Right lobe of liver (tissue), 6 donors: ENCODE results near the gene KIAA0825. TPM values are rescaled to one million over a fixed set of nuclear protein-coding genes. Genes with fewer than 3 reads are reported as not detected.

Experiments
- ATAC-seq, 4 donors: fragments of 200-7000 bp; cut with Tn5 transposase; one replicate each; pipeline ENCODE4 v1.9.1; 2020; ENCODE audit warnings: mild to moderate bottlenecking in 4 of 4, moderate library complexity in 4 of 4
- DNase-seq, 3 donors: peaks; one replicate each; pipeline ENCODE4 v3.0.0-alpha.2; 2020
- H3K27ac ChIP-seq, 3 donors: fragments of 200-600 bp; one replicate each; pipeline ENCODE4 v1.8.0; 2022
- H3K27me3 ChIP-seq, 2 donors: fragments of 200-600 bp; one replicate each; pipeline ENCODE4 v1.8.0; 2022
- H3K36me3 ChIP-seq, 4 donors: fragments of 200-600 bp; sonication (generic) in 1 of 4; one replicate each; pipeline versions ENCODE4 v1.5.1 to v1.8.0; 2017 to 2022; ENCODE audit warnings: control low read depth in 1 of 4
- H3K4me1 ChIP-seq, 4 donors: fragments of 200-600 bp; sonication (generic) in 1 of 4; one replicate each; pipeline versions ENCODE4 v1.5.1 to v1.8.0; 2017 to 2022; ENCODE audit warnings: control low read depth in 1 of 4
- H3K4me3 ChIP-seq, 3 donors: fragments of 200-600 bp; one replicate each; pipeline ENCODE4 v1.8.0; 2022
- H3K9me3 ChIP-seq, 4 donors: fragments of 200-600 bp; sonication (generic) in 1 of 4; one replicate each; pipeline versions ENCODE4 v1.5.1 to v1.8.0; 2017 to 2022; ENCODE audit warnings: control low read depth in 1 of 4
- CTCF ChIP-seq, 4 donors: fragments of 200-600 bp in 3 of 4; fragments of 450-650 bp in 1 of 4; IDR thresholded peaks; one replicate each; pipeline versions ENCODE4 v1.5.1 to v1.8.0; 2016 to 2022; ENCODE audit warnings: antibody characterized with exemption in 4 of 4, mild to moderate bottlenecking in 2 of 4
- POLR2A ChIP-seq: fragments of 450-650 bp; IDR thresholded peaks from one replicate; pipeline ENCODE4 v1.6.1; 2017; ENCODE audit warnings: antibody characterized with exemption, mild to moderate bottlenecking
- WGBS: methylation state at CpG from one replicate; pipeline ENCODE4 v1.1.6; 2018; ENCODE audit warnings: low coverage, low lambda C conversion rate; ENCODE audit not compliant: insufficient coverage; ENCODE audit errors: missing lambda C conversion rate; 5-methylcytosine and 5-hydroxymethylcytosine counted together
- intact Hi-C, 2 donors: fragments of 100-400 bp; cut with DNase I; formaldehyde crosslinking; loops; one replicate each; pipeline versions ENCODE4 v1.11.2 to v1.14.1; 2022
- total RNA-seq, 6 experiments: library from RNA; depleted of rRNA in 2 of 6; stranded (reverse); fragments of >200 nt in 2 of 6; fragmentation: NEBNext Ultra II Directional in 3 of 6; extraction: Animal tissue kit (Norgen Biotek cat#: 25700) in 3 of 6; gene quantifications; one replicate each; pipeline versions ENCODE4 v1.1.0 to v1.2.4, GENCODE V29; 2016 to 2023
- donor health status: DM: no; HTN: yes; CAD: no.
- donor health status: DM: no; HTN: no; CAD: no.
- donor health status: DM: no; HTN: no; CAD: no.
- donor health status: DM: no; HTN: yes; CAD: no.
- donor health status: DM: no; HTN: yes; CAD: no.

The KIAA0825 gene
- total RNA-seq, 6 experiments from 2014 or later = 0.86 to 3.2 (median 1.7) TPM

DNA sequence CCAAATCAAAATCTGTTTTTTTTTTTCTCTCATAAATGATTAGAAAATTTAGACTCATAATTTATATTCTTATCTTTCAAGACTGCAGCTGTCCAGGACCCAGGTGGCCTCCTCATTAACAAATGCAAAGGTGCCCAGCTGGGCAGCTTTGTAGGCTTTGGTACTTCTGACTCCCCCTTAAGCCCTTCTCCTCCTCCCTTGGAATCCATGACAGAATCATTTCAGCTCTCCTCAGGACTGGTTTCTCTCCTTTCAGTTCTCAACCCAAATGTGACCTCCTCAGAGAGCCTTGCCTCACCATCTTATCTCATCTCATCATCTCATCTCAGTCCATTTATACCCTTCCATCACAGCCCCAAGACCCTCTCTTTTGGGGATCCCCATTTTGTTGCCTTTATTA, 221.7 kb downstream of the KIAA0825 start:
- H3K4me1 ChIP-seq = no peaks in the 10 kb centered on the region
- ATAC-seq = no peak

DNA sequence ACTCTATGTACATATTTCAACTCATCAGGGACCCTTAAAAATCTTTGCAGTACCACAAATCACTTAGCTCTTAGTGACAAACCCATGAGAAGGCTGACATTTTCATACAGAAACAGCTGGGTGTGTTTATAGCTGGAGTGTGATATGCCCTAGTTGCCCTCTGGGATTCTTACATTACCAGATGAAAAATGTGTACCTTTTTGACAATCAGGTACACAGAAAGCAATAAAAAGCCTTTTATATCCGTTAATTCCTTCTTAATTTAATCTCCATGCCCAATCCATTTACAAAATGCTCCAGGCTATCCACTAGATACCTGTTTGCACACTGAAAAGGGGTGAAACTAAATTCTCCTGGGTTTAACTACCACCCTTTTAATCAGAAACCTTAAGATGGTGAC, 222.9 kb downstream of the KIAA0825 start:
- intact Hi-C loops = no loop called here
- WGBS = 55% methylated on average over 1 of the region's 1 CpG
- no peak overlapping the region for H3K4me3 ChIP-seq

More for the DNA sequence above, 221.7 kb downstream of the KIAA0825 start:
- no peak for DNase-seq
- no peak overlapping the region for H3K27ac ChIP-seq
- no peak overlapping the region for H3K4me3 ChIP-seq
- intact Hi-C loops = no loop called here
- TF ChIP-seq POLR2A (no peak), CTCF (IDR thresholded peaks at IDR 0.05) (no peak)
- no peaks in the 10 kb centered on the region for H3K36me3 ChIP-seq
- no peaks in the 10 kb centered on the region for H3K9me3 ChIP-seq
- H3K27me3 ChIP-seq = no peaks in the 10 kb centered on the region

DNA sequence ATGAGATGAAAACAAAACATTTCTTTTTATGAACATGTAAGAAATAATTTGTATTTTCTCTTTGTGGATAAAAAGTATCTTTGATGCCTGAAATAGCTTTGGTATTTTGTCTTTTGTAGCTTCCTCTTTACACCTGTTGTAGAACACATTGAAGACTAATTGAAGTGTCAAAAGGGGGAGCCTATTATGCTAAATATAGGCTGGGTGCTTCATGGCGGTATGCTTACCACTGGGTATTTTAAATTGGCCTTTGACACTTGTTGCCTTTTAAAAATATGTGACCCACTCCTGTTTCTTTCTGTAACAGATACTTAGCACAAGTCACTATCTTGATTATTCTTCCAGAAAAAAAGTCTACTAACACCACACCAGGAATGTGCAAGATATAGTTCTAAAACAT, 226.4 kb downstream of the KIAA0825 start:
- no peak overlapping the region for H3K27ac ChIP-seq
- DNase-seq (no peak), ATAC-seq (no peak)
- no peaks in the 10 kb centered on the region for H3K9me3 ChIP-seq
- no peak for TF ChIP-seq POLR2A
- no peak for TF ChIP-seq CTCF (IDR thresholded peaks at IDR 0.05)
- intact Hi-C loops = no loop called here
- H3K36me3 ChIP-seq = no peaks in the 10 kb centered on the region
- WGBS = 100% methylated on average over 1 of the region's 1 CpG
- no peak overlapping the region for H3K4me3 ChIP-seq
- no peaks in the 10 kb centered on the region for H3K27me3 ChIP-seq
- H3K4me1 ChIP-seq = no peaks in the 10 kb centered on the region

More for the DNA sequence above, 222.9 kb downstream of the KIAA0825 start:
- Histone ChIP-seq H3K27ac (no peak overlapping the region), H3K27me3 (no peaks in the 10 kb centered on the region), H3K9me3 (no peaks in the 10 kb centered on the region), H3K36me3 (no peaks in the 10 kb centered on the region), H3K4me1 (no peaks in the 10 kb centered on the region)
- DNase-seq (no peak), ATAC-seq (no peak)
- TF ChIP-seq CTCF (IDR thresholded peaks at IDR 0.05) (no peak), POLR2A (no peak)

DNA sequence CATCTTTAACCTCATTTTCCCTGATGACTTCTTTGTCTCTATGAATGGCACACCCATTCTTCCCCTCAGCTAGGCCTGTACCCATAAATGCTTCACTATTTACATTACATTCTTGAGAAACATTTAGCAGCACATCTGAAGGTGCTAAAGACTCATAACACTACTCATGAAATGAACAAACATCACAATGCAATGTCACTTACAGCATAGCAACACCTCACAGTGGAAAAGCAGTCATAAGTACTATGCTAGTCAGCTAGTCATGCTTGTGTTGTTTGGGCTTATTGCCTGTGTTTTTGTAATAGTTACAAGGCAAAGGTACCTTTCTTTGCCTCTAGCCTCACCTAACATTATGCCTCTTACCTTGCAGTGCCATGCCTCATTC, 228.9 kb downstream of the KIAA0825 start:
- H3K27me3 ChIP-seq = no peaks in the 10 kb centered on the region
- H3K27ac ChIP-seq = no peak overlapping the region
- no peak overlapping the region for H3K4me3 ChIP-seq
- intact Hi-C loops = no loop called here
- H3K36me3 ChIP-seq = no peaks in the 10 kb centered on the region
- no peak for ATAC-seq
- H3K4me1 ChIP-seq = no peaks in the 10 kb centered on the region
- TF ChIP-seq CTCF (IDR thresholded peaks at IDR 0.05) = no peak
- no peak for TF ChIP-seq POLR2A
- no peak for DNase-seq
- no peaks in the 10 kb centered on the region for H3K9me3 ChIP-seq

DNA sequence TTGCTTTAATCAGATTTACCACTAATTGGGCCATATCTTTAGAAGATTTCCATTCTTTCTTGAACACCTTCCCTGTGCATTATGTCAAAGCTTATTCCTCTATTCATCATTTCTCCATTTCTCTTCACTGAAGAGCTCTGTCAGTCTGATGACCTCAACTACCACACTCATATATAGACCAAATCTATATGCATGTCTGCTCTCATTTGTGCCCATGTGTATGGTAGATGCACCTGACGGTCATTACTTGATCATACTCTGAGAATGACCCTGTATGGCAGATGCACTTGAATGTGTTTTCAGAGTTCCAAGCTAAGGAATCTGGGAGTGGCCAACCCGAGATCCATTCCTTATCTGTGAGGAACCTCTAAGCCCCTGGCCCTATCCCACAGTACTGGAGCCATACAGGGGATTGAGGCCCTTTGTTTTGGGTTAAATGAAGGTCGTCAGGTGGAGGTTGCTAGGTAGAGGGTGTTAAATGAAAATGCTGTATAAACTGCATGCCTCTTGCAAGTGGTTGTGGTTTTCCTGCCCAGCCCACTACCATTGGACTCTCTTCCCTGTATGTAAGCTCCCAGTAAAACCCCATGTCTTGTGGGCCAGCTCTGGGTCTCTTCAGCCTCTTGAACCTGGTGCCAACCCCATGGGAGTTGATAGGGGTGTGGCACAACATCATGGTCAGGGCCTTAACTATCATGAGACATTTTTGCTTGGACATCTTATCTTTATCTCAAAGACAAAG, 229.5 kb downstream of the KIAA0825 start:
- Histone ChIP-seq H3K36me3 (no peaks in the 10 kb centered on the region), H3K27ac (no peak overlapping the region), H3K9me3 (no peaks in the 10 kb centered on the region), H3K4me3 (no peak overlapping the region), H3K27me3 (no peaks in the 10 kb centered on the region), H3K4me1 (no peaks in the 10 kb centered on the region)
- WGBS = 74% methylated on average over 3 of the region's 3 CpGs
- no peak for DNase-seq
- intact Hi-C loops = no loop called here
- ATAC-seq = no peak
- TF ChIP-seq CTCF (IDR thresholded peaks at IDR 0.05) = no peak
- no peak for TF ChIP-seq POLR2A
